ENCODE measurements around the gene PFDN4.

GRCh38 chr20:54215157-54215789 lies 7.4 kb downstream of the PFDN4 start:
- no peak for TF ChIP-seq EZH2 (IDR thresholded peaks at IDR 0.05; ENCODE audit: insufficient read depth, poor library complexity, severe bottlenecking)
- TF ChIP-seq EZH2phosphoT487 (IDR thresholded peaks at IDR 0.05; ENCODE audit: insufficient read depth, low read depth) = no peak

Measured in GM23248 (cell line).